GM18499 (cell line): Measurements from ENCODE around the gene PLK4.
A peak's percentile ranks its signal among the peaks of the same experiment; 100 is the strongest.

Experiments used
- ATAC-seq: cut with Tn5 transposase; IDR thresholded peaks from one replicate; pipeline ENCODE4 v1.9.1; 2021; ENCODE audit warnings: moderate number of reproducible peaks; ENCODE audit not compliant: insufficient read depth, unreplicated experiment

Gene PLK4

DNA sequence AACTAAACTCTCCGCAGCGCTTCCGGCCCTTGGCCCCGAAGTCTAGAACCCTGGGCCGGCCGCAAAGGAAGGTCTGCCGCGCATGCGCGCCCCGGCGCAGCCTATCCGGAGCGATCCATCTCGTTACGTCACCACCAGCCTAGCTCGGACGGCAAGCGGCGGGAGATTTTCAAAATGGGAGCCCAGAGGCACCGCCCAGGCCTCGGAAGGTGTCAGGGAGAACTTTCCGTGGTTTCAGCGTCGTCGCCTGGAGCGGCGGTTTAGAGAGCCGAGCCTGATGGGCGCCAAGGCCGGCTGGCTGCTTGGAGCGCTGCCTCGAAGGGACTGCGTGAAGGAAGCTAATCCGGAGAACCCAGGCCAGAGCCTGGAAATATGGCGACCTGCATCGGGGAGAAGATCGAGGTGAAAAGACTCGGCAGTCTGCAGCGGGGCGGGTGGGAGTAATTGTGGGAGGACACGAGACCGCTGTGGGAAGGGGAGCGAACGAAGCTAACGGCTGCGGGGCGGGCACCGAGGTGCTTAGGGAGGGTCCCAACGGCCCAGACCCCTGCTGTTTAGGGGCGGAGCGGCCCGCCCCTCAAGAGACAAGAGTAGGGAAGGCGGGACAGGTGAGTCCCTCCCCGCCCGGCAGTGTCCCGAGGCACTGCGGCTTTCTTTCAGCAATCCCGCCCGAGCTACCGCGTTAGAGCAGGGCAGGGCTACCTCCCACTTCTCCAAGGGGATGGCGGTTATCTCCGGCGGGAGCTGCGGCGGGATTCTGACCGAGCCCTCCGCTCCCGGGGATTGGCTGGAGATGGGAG lies at the start of gene PLK4:
TSS of gene PLK4 (plus strand) at position 131 of the 800 bp plus-strand sequence. CDS start at position 373, 242 bp downstream.
- peak; percentile 88 for ATAC-seq

- peak; percentile 44 for ATAC-seq
Measured at GRCh38 chr4:127832585-127832984, 48.1 kb upstream of the PLK4 start.

DNA sequence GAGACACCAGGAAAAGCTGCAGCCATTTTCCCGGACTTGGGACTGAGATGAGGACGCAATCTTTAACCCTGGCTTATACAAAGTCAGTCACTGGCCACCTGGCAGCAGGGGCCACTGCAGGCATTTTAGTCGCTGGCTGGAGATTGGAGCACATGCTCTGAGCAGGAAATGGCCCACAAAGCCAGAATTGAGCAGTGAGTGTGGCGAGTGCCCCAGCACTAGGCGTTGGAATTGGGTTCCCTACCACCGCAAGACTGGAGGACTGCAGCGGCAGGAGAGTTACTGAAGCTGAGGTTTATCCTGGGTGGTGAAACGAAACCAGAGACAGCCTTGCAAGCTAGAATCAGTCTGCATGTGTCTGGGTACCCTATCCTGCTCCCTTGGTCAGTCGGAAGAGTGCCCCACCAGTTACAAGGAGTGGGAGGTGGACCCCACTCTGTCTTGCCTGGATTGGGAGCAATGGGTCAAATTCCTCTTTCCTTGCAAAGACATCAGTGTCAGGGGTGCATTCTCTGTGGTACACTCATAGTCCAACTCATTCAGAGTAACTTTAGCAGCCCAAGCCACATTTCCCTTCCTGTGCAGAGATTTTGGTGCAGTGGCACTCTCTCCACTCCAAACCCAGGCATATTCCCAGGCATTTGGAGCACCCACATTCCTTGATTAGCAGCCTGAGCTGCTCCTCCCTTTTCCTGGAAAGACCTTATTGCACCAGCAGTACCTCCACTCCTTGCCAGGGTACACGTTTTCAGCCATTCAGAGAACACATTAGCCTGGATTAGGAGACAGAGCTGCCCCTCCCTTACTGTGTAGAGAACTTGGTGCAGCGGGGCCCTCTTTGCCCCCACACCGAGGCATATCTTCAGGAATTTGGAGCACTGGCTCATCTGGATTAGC lies 36.7 kb upstream of the PLK4 start:
- no peak for ATAC-seq

GRCh38 chr4:127844601-127845116 lies 36.0 kb upstream of the PLK4 start:
- no peak for ATAC-seq

- ATAC-seq, result no peak
Measured at GRCh38 chr4:127846061-127846460, 34.6 kb upstream of the PLK4 start.

- no peak for ATAC-seq
Measured at GRCh38 chr4:127846765-127847164, 33.9 kb upstream of the PLK4 start.

GRCh38 chr4:127849505-127850234 lies 31.0 kb upstream of the PLK4 start:
- no peak for ATAC-seq

GRCh38 chr4:127852661-127853060 lies 28.0 kb upstream of the PLK4 start:
- no peak for ATAC-seq

DNA sequence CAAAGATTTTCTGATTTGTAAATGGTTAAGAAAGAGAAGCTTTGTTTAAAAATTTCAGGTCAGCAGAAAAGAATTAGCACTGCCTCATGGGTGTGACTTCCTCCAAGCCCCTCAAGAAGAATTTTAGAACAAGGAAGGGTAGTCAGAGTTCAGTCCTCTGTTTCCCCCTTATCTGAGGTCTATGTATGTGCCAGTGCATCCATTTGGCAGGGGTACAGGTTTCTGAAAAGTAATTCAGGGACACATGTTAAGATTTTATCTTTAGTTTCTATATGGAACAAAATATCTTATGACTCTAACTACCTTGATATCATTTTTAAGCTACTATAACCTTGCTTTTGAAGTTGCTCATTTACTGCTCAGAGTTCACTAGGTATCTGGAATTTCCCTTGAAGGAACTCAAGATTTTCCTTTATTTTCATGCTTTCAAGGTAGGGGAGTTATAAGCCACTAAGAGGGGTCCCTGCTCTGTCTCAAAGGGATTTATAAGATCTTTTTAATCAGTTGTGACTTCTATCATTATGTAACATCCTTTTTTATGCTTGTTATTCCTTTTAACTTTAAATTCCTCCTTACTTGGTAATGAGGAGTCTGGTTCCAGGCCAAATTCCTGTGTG lies 24.4 kb upstream of the PLK4 start:
- ATAC-seq, result no peak

GRCh38 chr4:127856813-127857447 lies 23.8 kb upstream of the PLK4 start:
- ATAC-seq, result peak; percentile 67

DNA sequence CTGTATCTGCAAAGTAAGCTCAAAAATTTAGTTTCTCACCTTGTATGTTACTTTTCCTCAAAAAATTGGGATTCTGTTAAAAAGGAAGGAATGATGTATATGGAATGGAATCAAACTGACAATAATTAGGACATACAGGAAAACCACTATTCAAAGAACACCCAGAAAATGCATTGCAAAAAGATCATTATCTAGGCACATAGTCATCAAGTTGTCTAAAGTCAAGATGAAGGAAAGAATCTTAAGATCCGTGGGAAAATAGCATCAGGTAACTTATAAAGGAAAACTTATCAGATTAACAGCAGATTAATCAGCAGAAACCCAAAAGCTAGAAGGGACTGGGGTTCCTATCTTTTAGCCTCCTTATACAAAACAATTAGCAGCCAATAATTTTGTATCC lies 23.1 kb upstream of the PLK4 start:
- no peak for ATAC-seq

GRCh38 chr4:127868196-127868595 lies 12.5 kb upstream of the PLK4 start:
- no peak for ATAC-seq

- no peak for ATAC-seq
Measured at GRCh38 chr4:127870281-127870680, 10.4 kb upstream of the PLK4 start.

GRCh38 chr4:127870688-127871087 lies 10.0 kb upstream of the PLK4 start:
- no peak for ATAC-seq

DNA sequence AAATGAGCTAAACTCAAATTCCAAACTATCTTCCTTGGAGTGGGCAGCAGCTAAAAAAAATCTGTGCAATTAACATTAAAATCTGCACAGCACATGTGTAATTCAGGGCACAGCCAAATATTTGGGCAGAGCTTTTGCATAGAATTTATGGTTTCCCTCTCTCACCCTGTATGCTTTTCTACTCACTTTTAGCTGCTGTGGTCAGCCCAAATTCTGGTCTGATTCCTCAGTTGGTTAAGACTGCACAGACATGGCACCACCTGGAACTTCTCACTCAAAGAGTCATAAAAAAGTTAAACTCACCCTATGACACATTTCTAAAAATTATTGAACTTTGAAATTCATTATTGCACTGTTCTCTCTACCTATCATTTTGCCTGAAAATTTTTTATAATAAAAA lies 4.9 kb upstream of the PLK4 start:
- ATAC-seq, result no peak

DNA sequence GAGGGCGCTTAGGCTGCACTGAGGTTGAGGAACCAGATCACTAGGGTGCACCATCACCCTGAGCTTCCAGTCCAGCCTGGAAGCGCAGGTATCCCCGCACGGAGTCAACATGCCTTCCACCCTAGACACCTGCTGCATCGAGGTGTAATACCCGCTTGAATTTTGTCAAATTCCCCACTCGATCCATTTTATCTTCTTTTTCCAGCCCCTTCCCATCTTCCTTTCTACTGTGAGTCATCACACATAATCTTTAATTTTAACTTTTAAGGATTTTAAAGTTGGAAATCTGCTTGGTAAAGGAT lies 821 bp downstream of the PLK4 start:
- ATAC-seq, result peak; percentile 33

DNA sequence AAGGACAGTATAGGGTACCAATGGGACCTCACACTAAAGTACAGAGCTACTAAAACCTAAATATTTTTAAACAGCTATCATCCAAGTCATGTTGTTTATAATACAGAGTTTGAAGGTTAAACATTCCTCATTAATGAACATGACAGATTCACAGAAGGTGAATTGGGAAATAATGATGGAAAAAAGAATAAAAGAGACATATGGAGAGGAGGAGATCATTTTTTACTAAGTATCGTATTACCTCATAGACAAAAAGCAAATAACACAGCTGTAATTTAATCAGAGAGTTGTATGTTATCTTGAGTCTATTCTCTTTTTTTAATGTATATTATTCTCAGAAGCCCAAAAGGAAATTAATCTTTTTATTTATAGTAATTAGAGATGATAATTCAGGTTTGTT lies 7.9 kb downstream of the PLK4 start:
- no peak for ATAC-seq

DNA sequence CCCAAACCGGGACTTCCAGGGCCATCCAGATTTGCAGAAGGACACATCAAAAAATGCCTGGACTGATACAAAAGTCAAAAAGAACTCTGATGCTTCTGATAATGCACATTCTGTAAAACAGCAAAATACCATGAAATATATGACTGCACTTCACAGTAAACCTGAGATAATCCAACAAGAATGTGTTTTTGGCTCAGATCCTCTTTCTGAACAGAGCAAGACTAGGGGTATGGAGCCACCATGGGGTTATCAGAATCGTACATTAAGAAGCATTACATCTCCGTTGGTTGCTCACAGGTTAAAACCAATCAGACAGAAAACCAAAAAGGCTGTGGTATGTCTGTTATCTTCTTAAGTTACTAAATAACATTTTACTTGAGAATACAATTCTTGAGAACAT lies 9.2 kb downstream of the PLK4 start:
- no peak for ATAC-seq

DNA sequence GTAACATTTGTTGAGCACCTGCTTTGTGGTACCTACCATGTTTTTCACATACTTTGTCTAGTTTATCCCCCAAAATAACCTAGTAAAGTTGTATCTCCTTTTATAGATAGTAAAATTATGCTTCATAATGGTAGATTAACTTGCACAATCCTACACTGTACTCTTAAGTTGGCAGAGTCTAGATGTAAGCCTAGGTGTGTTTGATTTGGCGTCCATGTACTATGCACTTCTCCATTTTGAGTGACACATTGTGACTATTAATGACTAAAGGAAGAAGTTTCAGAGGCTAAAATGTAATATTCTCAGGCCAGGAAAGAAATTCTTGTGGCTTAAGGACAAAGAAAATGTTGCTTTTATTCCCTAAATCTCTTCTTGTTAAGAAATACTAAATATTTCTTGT lies 15.4 kb downstream of the PLK4 start:
- ATAC-seq, result no peak

DNA sequence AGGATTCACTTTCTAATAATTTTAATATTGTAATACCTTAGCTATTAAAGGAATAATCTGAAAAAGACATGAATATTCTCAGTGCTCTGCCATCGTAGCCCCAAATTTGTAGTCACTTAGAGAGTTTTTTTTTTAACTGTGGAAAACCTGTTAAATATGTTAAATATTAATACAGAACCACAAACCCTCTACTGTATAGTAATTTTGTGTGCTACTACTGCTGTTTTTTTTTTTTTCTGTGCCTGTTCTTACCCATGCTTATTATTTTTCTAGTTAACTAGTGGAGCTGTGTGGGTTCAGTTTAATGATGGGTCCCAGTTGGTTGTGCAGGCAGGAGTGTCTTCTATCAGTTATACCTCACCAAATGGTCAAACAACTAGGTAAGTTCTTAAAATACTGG lies 15.8 kb downstream of the PLK4 start:
- no peak for ATAC-seq
